ENCODE measurements around the gene ZG16. TPM values are rescaled to one million over a fixed set of nuclear protein-coding genes. Genes with fewer than 3 reads are reported as not detected.

ZG16 gene
- total and polyA plus RNA-seq, 9 of the 15 experiments (the other 6 are each of a cell fraction or from before 2014, with no cell fraction given), result 0.04 TPM; not detected in 8

DNA sequence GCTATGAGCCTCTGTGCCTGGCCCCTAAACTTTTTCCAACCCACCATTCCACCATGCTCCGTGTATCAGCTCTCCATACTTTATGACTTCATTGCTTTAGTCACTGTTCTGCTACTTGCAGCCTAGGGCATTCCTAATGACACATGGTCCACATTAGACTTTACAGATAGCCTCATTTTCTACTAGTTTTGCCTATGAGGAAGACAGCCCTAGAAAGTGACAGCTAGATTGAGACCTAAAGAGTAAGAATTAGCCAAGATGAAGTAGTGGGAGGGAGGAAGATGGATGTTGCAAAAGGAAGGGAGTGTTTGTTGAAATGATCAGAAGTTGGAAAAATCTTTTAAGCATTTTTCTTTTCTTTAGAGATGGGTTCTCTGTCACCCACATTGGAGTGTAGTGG is 43.3 kb upstream of the ZG16 start (continued):
- TF ChIP-seq, protein P1, sequence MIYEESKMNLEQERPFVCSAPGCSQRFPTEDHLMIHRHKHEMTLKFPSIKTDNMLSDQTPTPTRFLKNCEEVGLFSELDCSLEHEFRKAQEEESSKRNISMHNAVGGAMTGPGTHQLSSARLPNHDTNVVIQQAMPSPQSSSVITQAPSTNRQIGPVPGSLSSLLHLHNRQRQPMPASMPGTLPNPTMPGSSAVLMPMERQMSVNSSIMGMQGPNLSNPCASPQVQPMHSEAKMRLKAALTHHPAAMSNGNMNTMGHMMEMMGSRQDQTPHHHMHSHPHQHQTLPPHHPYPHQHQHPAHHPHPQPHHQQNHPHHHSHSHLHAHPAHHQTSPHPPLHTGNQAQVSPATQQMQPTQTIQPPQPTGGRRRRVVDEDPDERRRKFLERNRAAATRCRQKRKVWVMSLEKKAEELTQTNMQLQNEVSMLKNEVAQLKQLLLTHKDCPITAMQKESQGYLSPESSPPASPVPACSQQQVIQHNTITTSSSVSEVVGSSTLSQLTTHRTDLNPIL (CRISPR knock-in tag; IDR thresholded peaks at IDR 0.05), result no peak
- TF ChIP-seq KDM4B (IDR thresholded peaks at IDR 0.05; ENCODE audit: borderline replicate concordance in 2 of 2, low read depth in 1 of 2) (no peak), ZNF134 (CRISPR knock-in tag; conservative IDR thresholded peaks at IDR 0.05) (no peak), ZNF347 (CRISPR knock-in tag; IDR thresholded peaks at IDR 0.05; ENCODE audit: low read depth) (no peak), GABPB1 (CRISPR knock-in tag; IDR thresholded peaks at IDR 0.05) (no peak), ZNF282 (CRISPR knock-in tag; IDR thresholded peaks at IDR 0.05) (no peak), RBM22 (IDR thresholded peaks at IDR 0.05; ENCODE audit: low read depth, low read length, poor library complexity, severe bottlenecking) (no peak), ZFP30 (CRISPR knock-in tag; IDR thresholded peaks at IDR 0.05; ENCODE audit: borderline replicate concordance) (no peak)

DNA sequence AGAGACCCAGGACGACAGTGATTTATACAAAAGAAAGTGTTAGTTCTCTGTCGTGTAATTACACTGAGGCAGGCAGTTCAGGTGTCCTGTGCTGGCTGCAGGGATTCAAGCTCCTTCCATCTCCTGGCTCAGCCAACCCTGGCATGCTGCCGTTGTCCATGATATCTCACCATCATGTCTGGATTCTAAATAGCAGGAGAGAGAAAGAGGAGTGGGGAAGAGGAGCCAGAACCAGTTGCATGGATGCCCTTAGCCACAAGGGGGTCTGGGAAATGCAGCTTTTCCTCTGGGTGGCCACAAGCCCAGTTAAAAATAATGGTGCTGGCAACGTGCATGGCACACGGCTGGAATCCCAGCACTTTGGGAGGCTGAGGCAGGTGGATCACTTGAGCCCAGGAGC is 41.9 kb upstream of the ZG16 start:
- BruUV-seq (replicated peaks), result no TSS peak
- H3K9ac ChIP-seq (ENCODE audit: insufficient read depth in 1 of 2, low read depth in 2 of 2, low read length in 2 of 2), result no peak overlapping the region
- intact Hi-C loops (cut with micrococcal nuclease) (no loop called here), in situ Hi-C loops (cut with MboI) (no loop called here)
- ATAC-seq, result no peak
- H3K27me3 ChIP-seq (ENCODE audit: control insufficient read depth in 2 of 2, insufficient read depth in 2 of 2, low read length in 2 of 2), result peaks cover 0 to 3% of the 10 kb centered on the region in 2 experiments; a peak in 1 of 5 replicates
- ChIA-PET CTCF (ENCODE audit: low intra/inter-chr PET ratio) (no interaction called here), POLR2A (no interaction called here)
- H3K27ac ChIP-seq (ENCODE audit: extremely low read depth, low read depth, low read length), result no peak overlapping the region
- no peaks in the 10 kb centered on the region for H3K36me3 ChIP-seq (ENCODE audit: control insufficient read depth, insufficient read depth, low read length)
- no peak for FAIRE-seq
- DNase-seq (ENCODE audit: extremely low read depth in 1 of 4, low spot score in 3 of 4), result peak in 1 of 4 experiments; percentile 15
- H3K4me3 ChIP-seq, result no peak overlapping the region
- H3K4me1 ChIP-seq (replicated peaks in 1 of 2; ENCODE audit: control insufficient read depth in 2 of 2, insufficient read depth in 2 of 2, low read length in 2 of 2), result peaks cover 2 to 8% of the 10 kb centered on the region in 2 experiments; a peak in 3 of 5 replicates
- H3K9me1 ChIP-seq (ENCODE audit: control insufficient read depth, insufficient read depth, low read length), result no peaks in the 10 kb centered on the region
- no peak overlapping the region for H2AFZ ChIP-seq (ENCODE audit: low read depth, low read length)
- H3K4me2 ChIP-seq (ENCODE audit: insufficient read depth, low read length), result no peak overlapping the region
- no peaks in the 10 kb centered on the region for H3K79me2 ChIP-seq (ENCODE audit: control insufficient read depth, insufficient read depth, low read length)
- WGBS (ENCODE audit: insufficient coverage, low coverage, missing lambda C conversion rate), result 3% methylated on average over 5 of the region's 5 CpGs
- H4K20me1 ChIP-seq (replicated peaks; ENCODE audit: control insufficient read depth, insufficient read depth, low read length), result no peaks in the 10 kb centered on the region
- no peaks in the 10 kb centered on the region for H3K9me3 ChIP-seq (replicated peaks; ENCODE audit: control insufficient read depth, insufficient read depth, low read depth, low read length)
- TF ChIP-seq ELF1 (tag; IDR thresholded peaks at IDR 0.05) (no peak), GATA2 (CRISPR knock-in tag; IDR thresholded peaks at IDR 0.05) (no peak), HNRNPUL1 (IDR thresholded peaks at IDR 0.05; ENCODE audit: low read length) (no peak), CTCF (IDR thresholded peaks at IDR 0.05 in 2 of 3, conservative IDR thresholded peaks at IDR 0.05 in 1 of 3; ENCODE audit: insufficient read depth in 2 of 3, low read depth in 1 of 3, low read length in 3 of 3) (peak in 2 of 3 experiments; percentile 10 to 43; a peak in 1 of 6 replicates), ATF3 (IDR thresholded peaks at IDR 0.05) (no peak), ATF3 (CRISPR knock-in tag; conservative IDR thresholded peaks at IDR 0.05) (no peak), TAF15 (IDR thresholded peaks at IDR 0.05; ENCODE audit: low read depth, low read length) (no peak), GABPB1 (CRISPR knock-in tag; IDR thresholded peaks at IDR 0.05) (no peak), ZNF57 (CRISPR knock-in tag; IDR thresholded peaks at IDR 0.05) (no peak)
- TF ChIP-seq, protein P2, sequence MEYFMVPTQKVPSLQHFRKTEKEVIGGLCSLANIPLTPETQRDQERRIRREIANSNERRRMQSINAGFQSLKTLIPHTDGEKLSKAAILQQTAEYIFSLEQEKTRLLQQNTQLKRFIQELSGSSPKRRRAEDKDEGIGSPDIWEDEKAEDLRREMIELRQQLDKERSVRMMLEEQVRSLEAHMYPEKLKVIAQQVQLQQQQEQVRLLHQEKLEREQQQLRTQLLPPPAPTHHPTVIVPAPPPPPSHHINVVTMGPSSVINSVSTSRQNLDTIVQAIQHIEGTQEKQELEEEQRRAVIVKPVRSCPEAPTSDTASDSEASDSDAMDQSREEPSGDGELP (CRISPR knock-in tag; IDR thresholded peaks at IDR 0.05; ENCODE audit: borderline replicate concordance), result no peak
